Transverse colon (tissue), 4 donors: ENCODE measurements around the gene SWSAP1. TPM values are rescaled to one million over a fixed set of nuclear protein-coding genes. Genes with fewer than 3 reads are reported as not detected.

ENCODE experiments used
- DNase-seq: peaks from one replicate; pipeline ENCODE4 v3.0.0-alpha.2; 2019
- H3K27ac ChIP-seq, 4 donors: fragments of 200-600 bp; sonication (generic); 2 replicates each; pipeline ENCODE4 v1.5.1; 2016 to 2018; ENCODE audit warnings: inconsistent platforms in 4 of 4
- H3K27me3 ChIP-seq: fragments of 200-600 bp; sonication (generic); 2 replicates; pipeline ENCODE4 v1.5.1; 2017; ENCODE audit warnings: inconsistent platforms
- H3K36me3 ChIP-seq, 4 donors: fragments of 200-600 bp; sonication (generic); 2 replicates each; pipeline ENCODE4 v1.5.1; 2017 to 2019; ENCODE audit warnings: inconsistent platforms in 4 of 4
- H3K4me1 ChIP-seq, 4 donors: fragments of 200-600 bp; sonication (generic); 2 replicates each; pipeline ENCODE4 v1.5.1; 2017 to 2020; ENCODE audit warnings: inconsistent platforms in 4 of 4
- H3K4me3 ChIP-seq, 4 donors: fragments of 200-600 bp; sonication (generic); 1 replicate in 1 of 4; 2 replicates in 3 of 4; pipeline versions ENCODE4 v1.5.1 to v1.6.1; 2017 to 2019; ENCODE audit warnings: inconsistent platforms in 4 of 4
- H3K9me3 ChIP-seq, 2 donors: fragments of 200-600 bp; sonication (generic); 2 replicates each; pipeline ENCODE4 v1.5.1; 2017 to 2019; ENCODE audit warnings: inconsistent platforms in 2 of 2
- EP300 ChIP-seq: sonication (generic); formaldehyde crosslinking; IDR thresholded peaks from one replicate; pipeline ENCODE4 v1.6.1; 2017; ENCODE audit warnings: antibody characterized with exemption, low read depth
- POLR2A ChIP-seq: fragments of 450-650 bp; IDR thresholded peaks from one replicate; pipeline ENCODE4 v1.6.1; 2016; ENCODE audit warnings: antibody characterized with exemption, mild to moderate bottlenecking, moderate library complexity
- POLR2AphosphoS5 ChIP-seq, 3 donors: sonication (generic); formaldehyde crosslinking; IDR thresholded peaks; one replicate each; pipeline ENCODE4 v1.6.1; 2016; ENCODE audit warnings: antibody characterized with exemption in 3 of 3
- WGBS, 2 donors: methylation state at CpG; one replicate each; pipeline ENCODE4 v1.1.5; 2018; ENCODE audit warnings: low coverage in 1 of 2; 5-methylcytosine and 5-hydroxymethylcytosine counted together
- in situ Hi-C, 4 donors: fragments of 200-750 bp; cut with MboI; loops; one replicate each; pipeline versions ENCODE4 v1.15.0 to v1.15.1; 2017; ENCODE audit warnings: low sequenced_read_pairs in 3 of 4, low pct_ligation_motif_present in 1 of 4, low pct_unique_long_range_greater_than_20kb in 1 of 4
- intact Hi-C: fragments of 100-400 bp; cut with DNase I; formaldehyde crosslinking; loops from one replicate; pipeline ENCODE4 v1.15.1; 2023; ENCODE audit warnings: low total_unique reads
- total RNA-seq, 4 donors: library from RNA; depleted of rRNA; stranded (reverse); fragments of >200 nt; gene quantifications; one replicate each; pipeline ENCODE4 v1.1.0, GENCODE V29; 2016
- TF ChIP-seq, protein P1 (sequence below), 5 experiments: fragments of 200-600 bp in 3 of 5; fragments of 450-650 bp in 2 of 5; sonication (generic) in 3 of 5; IDR thresholded peaks; 1 replicate in 2 of 5; 2 replicates in 3 of 5; pipeline ENCODE4 v1.5.1; 2016 to 2017; ENCODE audit warnings: antibody characterized with exemption in 5 of 5, inconsistent platforms in 3 of 5, mild to moderate bottlenecking in 2 of 5, moderate library complexity in 1 of 5

SWSAP1 gene
- total RNA-seq, 4 donors from 2014 or later = 2.1 to 11.1 (median 2.6) TPM

DNA sequence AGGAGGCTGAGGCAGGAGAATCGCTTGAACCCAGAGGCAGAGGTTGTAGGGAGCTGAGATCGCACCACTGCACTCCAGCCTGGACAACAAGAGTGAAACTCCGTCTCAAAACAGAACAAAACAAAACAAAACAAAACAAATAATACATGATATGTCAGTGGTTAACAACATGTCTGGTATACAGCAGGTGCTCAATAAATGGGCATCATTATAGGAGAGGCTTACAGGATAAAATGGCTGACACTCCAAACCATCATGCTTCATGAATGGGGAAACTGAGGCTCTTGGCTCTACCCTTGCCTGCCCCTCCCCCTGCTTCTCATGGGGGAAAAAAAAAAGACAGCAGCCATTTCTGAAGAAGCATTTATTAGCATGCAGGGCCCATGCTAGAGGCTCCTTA, 32.0 kb upstream of the SWSAP1 start:
- H3K4me1 ChIP-seq = peaks cover 22 to 52% (median 49%) of the 10 kb centered on the region in 4 donors
- 89 to 100% methylated on average over 3 of the region's 3 CpGs for WGBS, 2 donors

GRCh38 chr19:11345122-11345803, 29.2 kb upstream of the SWSAP1 start:
- WGBS, 2 donors = 39% methylated on average over 15 of the region's 15 CpGs; no CpG with 5 or more reads in 1 of the 2 donors
- H3K4me3 ChIP-seq = peak overlapping the region in 3 of 4 donors; percentile 56 to 76 (median 56)
- TF ChIP-seq POLR2AphosphoS5 (IDR thresholded peaks at IDR 0.05) = no peak
- no peak for TF ChIP-seq POLR2A
- TF ChIP-seq, protein P1, sequence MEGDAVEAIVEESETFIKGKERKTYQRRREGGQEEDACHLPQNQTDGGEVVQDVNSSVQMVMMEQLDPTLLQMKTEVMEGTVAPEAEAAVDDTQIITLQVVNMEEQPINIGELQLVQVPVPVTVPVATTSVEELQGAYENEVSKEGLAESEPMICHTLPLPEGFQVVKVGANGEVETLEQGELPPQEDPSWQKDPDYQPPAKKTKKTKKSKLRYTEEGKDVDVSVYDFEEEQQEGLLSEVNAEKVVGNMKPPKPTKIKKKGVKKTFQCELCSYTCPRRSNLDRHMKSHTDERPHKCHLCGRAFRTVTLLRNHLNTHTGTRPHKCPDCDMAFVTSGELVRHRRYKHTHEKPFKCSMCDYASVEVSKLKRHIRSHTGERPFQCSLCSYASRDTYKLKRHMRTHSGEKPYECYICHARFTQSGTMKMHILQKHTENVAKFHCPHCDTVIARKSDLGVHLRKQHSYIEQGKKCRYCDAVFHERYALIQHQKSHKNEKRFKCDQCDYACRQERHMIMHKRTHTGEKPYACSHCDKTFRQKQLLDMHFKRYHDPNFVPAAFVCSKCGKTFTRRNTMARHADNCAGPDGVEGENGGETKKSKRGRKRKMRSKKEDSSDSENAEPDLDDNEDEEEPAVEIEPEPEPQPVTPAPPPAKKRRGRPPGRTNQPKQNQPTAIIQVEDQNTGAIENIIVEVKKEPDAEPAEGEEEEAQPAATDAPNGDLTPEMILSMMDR (IDR thresholded peaks at IDR 0.05) = no peak
- TF ChIP-seq EP300 = no peak

More for the DNA sequence above, 32.0 kb upstream of the SWSAP1 start:
- no peak for DNase-seq
- TF ChIP-seq, protein P1 (IDR thresholded peaks at IDR 0.05) = no peak
- TF ChIP-seq POLR2AphosphoS5 (IDR thresholded peaks at IDR 0.05) (no peak), POLR2A (no peak), EP300 (no peak)
- Histone ChIP-seq H3K9me3 (no peaks in the 10 kb centered on the region), H3K4me3 (no peak overlapping the region), H3K27me3 (no peaks in the 10 kb centered on the region), H3K36me3 (no peaks in the 10 kb centered on the region), H3K27ac (no peak overlapping the region)
- in situ Hi-C loops = no loop called here
- intact Hi-C loops = no loop called here

DNA sequence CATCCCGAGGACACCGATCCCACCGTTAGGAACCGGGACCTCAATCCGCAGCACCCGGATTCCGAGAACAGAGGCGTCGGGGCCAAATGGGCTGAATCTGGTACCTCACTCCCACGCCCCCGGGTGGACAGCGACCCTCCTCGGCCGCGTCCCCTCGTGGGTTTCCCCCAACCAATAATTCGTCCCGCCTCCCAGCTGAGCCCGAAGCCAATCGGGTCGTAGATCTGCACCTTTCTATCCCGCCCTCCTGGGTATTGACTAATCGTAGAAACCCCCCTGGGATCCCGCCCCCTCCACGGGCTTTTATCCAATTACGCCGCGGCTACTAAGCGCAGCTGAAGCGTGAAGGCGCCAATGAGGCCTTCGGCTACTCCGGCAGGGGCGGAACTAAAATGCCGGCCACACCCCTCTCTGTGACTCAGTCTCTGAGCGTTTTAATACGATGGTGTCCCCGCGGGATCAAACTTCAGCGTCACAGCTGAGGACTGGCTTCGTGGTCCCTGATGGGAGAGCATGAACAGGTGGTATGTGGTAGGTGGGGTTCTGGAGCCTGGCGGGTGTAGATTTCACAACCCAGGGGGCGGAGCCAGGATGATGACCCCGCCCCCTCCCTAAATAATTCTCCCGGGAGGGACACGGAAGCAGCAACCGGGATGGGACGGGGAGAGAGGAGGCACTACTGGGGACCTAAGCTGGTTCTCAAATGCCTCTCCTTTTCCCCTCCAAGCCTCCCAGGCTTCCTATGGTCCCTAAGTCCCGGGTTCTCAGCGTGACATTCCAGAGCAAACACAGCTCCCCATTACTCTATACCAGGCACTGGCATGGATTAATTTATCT, 28.1 kb upstream of the SWSAP1 start, which contains the start of the genes CCDC159 and TMEM205:
Gene CCDC159 (plus strand): TSS at position 416 of the 837 bp plus-strand sequence. CDS start 88 bp downstream, at position 504.
Gene TMEM205 (minus strand): TSS at position 165 of the 837 bp plus-strand sequence. CDS start 649 bp downstream, outside the sequence.
- no peaks in the 10 kb centered on the region for H3K9me3 ChIP-seq
- intact Hi-C loops (no loop called here), in situ Hi-C loops (no loop called here)
- H3K4me1 ChIP-seq = peaks cover 11 to 31% (median 27%) of the 10 kb centered on the region in 4 donors
- DNase-seq = peak; percentile 99
- no peaks in the 10 kb centered on the region for H3K27me3 ChIP-seq
- WGBS, 2 donors = 0% methylated on average over 1 to 42 of the region's 50 CpGs
- peak within 1 kb of the TSS; percentile 56 to 76 (median 66) for H3K4me3 ChIP-seq
- H3K36me3 ChIP-seq = no peaks in the 10 kb centered on the region
- peak within 1 kb of the TSS; percentile 82 to 92 (median 84) for H3K27ac ChIP-seq
- peak; percentile 76 to 89 (median 82) for TF ChIP-seq POLR2AphosphoS5 (IDR thresholded peaks at IDR 0.05)
- TF ChIP-seq POLR2A = peak; percentile 61
- TF ChIP-seq, protein P1 (IDR thresholded peaks at IDR 0.05) = peak in 2 of 5 experiments; percentile 7 to 15
- no peak for TF ChIP-seq EP300

More at GRCh38 chr19:11345122-11345803, 29.2 kb upstream of the SWSAP1 start:
- in situ Hi-C loops (no loop called here), intact Hi-C loops (no loop called here)
- DNase-seq = no peak
- Histone ChIP-seq H3K4me1 (peaks cover 11 to 31% (median 27%) of the 10 kb centered on the region in 4 donors), H3K9me3 (no peaks in the 10 kb centered on the region), H3K27me3 (no peaks in the 10 kb centered on the region), H3K36me3 (no peaks in the 10 kb centered on the region), H3K27ac (peak overlapping the region; percentile 82 to 92 (median 84))

GRCh38 chr19:11347546-11348039, 26.9 kb upstream of the SWSAP1 start:
- no peak overlapping the region for H3K4me3 ChIP-seq
- no peaks in the 10 kb centered on the region for H3K36me3 ChIP-seq
- DNase-seq = no peak
- peaks cover 11 to 31% (median 27%) of the 10 kb centered on the region in 4 donors for H3K4me1 ChIP-seq
- H3K9me3 ChIP-seq = no peaks in the 10 kb centered on the region
- H3K27me3 ChIP-seq = no peaks in the 10 kb centered on the region
- in situ Hi-C loops = no loop called here
- intact Hi-C loops = no loop called here
- WGBS, 2 donors = 75% methylated on average over 7 of the region's 7 CpGs; no CpG with 5 or more reads in 1 of the 2 donors
- H3K27ac ChIP-seq = no peak overlapping the region
- TF ChIP-seq POLR2AphosphoS5 (IDR thresholded peaks at IDR 0.05) (no peak), EP300 (no peak), POLR2A (no peak)
- TF ChIP-seq, protein P1 (IDR thresholded peaks at IDR 0.05) = no peak
